ENCODE results near the gene LST1. TPM values are rescaled to one million over a fixed set of nuclear protein-coding genes. Genes with fewer than 3 reads are reported as not detected.

Gene LST1
- total RNA-seq, 1 donor from 2014 or later = not detected

DNA sequence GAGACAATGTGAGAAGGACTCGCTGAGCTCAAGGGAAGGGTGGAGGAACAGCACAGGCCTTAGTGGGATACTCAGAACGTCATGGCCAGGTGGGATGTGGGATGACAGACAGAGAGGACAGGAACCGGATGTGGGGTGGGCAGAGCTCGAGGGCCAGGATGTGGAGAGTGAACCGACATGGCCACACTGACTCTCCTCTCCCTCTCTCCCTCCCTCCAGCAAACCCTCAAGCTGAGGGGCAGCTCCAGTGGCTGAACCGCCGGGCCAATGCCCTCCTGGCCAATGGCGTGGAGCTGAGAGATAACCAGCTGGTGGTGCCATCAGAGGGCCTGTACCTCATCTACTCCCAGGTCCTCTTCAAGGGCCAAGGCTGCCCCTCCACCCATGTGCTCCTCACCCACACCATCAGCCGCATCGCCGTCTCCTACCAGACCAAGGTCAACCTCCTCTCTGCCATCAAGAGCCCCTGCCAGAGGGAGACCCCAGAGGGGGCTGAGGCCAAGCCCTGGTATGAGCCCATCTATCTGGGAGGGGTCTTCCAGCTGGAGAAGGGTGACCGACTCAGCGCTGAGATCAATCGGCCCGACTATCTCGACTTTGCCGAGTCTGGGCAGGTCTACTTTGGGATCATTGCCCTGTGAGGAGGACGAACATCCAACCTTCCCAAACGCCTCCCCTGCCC is 9.0 kb upstream of the LST1 start:
- Mint-ChIP-seq H3K36me3 (ENCODE audit: insufficient read depth) (no peaks in the 10 kb centered on the region), H3K27me3 (peaks cover 65% of the 10 kb centered on the region), H3K9me3 (ENCODE audit: low read depth) (no peaks in the 10 kb centered on the region), H3K4me3 (ENCODE audit: low read depth) (no peak overlapping the region), H3K27ac (no peak overlapping the region), H3K4me1 (ENCODE audit: low read depth) (peaks cover 11% of the 10 kb centered on the region)
- TF ChIP-seq, protein P1, sequence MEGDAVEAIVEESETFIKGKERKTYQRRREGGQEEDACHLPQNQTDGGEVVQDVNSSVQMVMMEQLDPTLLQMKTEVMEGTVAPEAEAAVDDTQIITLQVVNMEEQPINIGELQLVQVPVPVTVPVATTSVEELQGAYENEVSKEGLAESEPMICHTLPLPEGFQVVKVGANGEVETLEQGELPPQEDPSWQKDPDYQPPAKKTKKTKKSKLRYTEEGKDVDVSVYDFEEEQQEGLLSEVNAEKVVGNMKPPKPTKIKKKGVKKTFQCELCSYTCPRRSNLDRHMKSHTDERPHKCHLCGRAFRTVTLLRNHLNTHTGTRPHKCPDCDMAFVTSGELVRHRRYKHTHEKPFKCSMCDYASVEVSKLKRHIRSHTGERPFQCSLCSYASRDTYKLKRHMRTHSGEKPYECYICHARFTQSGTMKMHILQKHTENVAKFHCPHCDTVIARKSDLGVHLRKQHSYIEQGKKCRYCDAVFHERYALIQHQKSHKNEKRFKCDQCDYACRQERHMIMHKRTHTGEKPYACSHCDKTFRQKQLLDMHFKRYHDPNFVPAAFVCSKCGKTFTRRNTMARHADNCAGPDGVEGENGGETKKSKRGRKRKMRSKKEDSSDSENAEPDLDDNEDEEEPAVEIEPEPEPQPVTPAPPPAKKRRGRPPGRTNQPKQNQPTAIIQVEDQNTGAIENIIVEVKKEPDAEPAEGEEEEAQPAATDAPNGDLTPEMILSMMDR (IDR thresholded peaks at IDR 0.05; ENCODE audit: unreplicated experiment) = no peak
- DNase-seq (ENCODE audit: low spot score, unreplicated experiment) = no peak

GRCh38 chr6:31577579-31577966 is 8.5 kb upstream of the LST1 start:
- Mint-ChIP-seq H3K36me3 (ENCODE audit: insufficient read depth) (no peaks in the 10 kb centered on the region), H3K27me3 (peaks cover 64% of the 10 kb centered on the region), H3K9me3 (ENCODE audit: low read depth) (no peaks in the 10 kb centered on the region), H3K4me3 (ENCODE audit: low read depth) (no peak overlapping the region), H3K27ac (no peak overlapping the region), H3K4me1 (ENCODE audit: low read depth) (peaks cover 11% of the 10 kb centered on the region)
- TF ChIP-seq, protein P1 (IDR thresholded peaks at IDR 0.05; ENCODE audit: unreplicated experiment) = no peak
- DNase-seq (ENCODE audit: low spot score, unreplicated experiment) = no peak

DNA sequence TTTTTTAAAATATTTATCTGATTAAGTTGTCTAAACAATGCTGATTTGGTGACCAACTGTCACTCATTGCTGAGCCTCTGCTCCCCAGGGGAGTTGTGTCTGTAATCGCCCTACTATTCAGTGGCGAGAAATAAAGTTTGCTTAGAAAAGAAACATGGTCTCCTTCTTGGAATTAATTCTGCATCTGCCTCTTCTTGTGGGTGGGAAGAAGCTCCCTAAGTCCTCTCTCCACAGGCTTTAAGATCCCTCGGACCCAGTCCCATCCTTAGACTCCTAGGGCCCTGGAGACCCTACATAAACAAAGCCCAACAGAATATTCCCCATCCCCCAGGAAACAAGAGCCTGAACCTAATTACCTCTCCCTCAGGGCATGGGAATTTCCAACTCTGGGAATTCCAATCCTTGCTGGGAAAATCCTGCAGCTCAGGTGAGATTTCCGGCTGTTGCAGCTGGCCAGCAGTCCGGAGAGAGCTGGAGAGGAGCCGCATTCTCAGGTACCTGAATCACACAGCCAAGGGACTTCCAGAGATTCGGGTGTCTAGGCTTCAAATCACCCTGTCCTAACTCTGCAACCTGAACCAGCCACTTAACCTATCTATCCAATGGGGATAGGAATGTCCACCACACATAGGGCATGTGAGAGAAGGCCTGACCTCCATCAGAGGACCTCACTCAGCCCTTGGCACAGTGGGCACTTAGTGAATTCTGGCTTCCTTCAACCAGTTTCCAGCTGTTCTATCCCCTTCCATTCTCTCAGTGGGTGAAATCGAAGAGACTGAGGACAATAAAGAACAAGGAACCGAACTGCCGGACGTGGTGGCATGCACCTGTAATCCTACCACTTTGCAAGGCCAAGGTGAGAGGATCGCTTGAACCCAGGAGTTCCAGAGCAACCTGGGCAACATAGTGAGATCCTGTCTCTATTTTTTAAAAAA is 7.6 kb upstream of the LST1 start:
- peak overlapping the region; percentile 31 for H3K27ac Mint-ChIP-seq
- TF ChIP-seq, protein P1 (IDR thresholded peaks at IDR 0.05; ENCODE audit: unreplicated experiment) = no peak
- no peaks in the 10 kb centered on the region for H3K36me3 Mint-ChIP-seq (ENCODE audit: insufficient read depth)
- DNase-seq (ENCODE audit: low spot score, unreplicated experiment) = no peak
- H3K4me1 Mint-ChIP-seq (ENCODE audit: low read depth) = peaks cover 11% of the 10 kb centered on the region
- H3K9me3 Mint-ChIP-seq (ENCODE audit: low read depth) = no peaks in the 10 kb centered on the region
- no peak overlapping the region for H3K4me3 Mint-ChIP-seq (ENCODE audit: low read depth)
- peaks cover 63% of the 10 kb centered on the region for H3K27me3 Mint-ChIP-seq

- H3K9me3 Mint-ChIP-seq (ENCODE audit: low read depth) = no peaks in the 10 kb centered on the region
- H3K4me1 Mint-ChIP-seq (ENCODE audit: low read depth) = peaks cover 11% of the 10 kb centered on the region
- no peak for DNase-seq (ENCODE audit: low spot score, unreplicated experiment)
- no peaks in the 10 kb centered on the region for H3K36me3 Mint-ChIP-seq (ENCODE audit: insufficient read depth)
- no peak overlapping the region for H3K4me3 Mint-ChIP-seq (ENCODE audit: low read depth)
- H3K27ac Mint-ChIP-seq = no peak overlapping the region
- TF ChIP-seq, protein P1 (IDR thresholded peaks at IDR 0.05; ENCODE audit: unreplicated experiment) = no peak
- peaks cover 57% of the 10 kb centered on the region for H3K27me3 Mint-ChIP-seq
Observed at GRCh38 chr6:31579119-31579505, 7.0 kb upstream of the LST1 start.

DNA sequence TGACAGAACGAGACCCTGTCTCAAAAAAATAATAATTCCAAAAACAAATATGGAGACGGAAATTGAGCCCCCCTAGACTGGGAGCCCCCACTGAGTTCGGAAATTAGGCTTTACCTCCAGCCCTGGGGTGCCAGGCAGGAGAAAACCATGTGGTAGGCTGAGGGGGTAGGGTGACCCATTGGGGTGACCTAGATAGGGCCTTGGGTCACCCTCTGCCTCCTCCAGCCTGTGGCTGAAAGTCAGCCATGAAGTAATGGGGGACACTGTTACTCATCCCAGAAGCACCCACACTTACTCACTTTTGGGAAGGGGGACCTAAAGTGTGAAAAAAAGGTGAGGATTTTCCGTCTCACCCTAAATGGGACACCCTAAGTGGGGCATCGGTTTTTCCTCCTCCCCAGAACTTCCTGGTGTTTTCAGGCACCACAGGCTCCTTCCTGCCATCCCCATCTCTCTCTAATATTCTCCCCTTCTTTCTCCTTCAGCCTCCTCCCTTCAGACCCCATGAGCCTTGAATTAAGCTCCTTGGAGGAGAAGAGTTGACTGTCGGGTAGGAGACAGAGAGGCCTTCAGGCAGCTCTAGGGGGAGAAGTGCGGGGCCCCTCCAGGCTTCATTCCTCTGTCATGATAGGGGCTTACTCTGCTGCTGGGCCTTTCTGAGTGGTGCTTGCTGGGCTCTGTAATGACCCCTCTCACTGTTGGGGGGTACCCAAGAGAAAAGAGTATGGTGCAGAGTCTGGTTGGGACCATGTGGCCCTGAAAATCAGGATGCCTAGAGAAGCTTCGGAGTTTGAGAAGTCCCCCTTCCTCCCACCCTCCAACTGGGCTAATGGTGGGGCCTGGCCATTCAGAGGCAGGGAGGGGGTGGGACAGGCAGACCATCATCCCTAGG is 6.3 kb upstream of the LST1 start:
- Mint-ChIP-seq H3K9me3 (ENCODE audit: low read depth) (no peaks in the 10 kb centered on the region), H3K4me1 (ENCODE audit: low read depth) (peaks cover 11% of the 10 kb centered on the region), H3K27me3 (peaks cover 52% of the 10 kb centered on the region), H3K36me3 (ENCODE audit: insufficient read depth) (no peaks in the 10 kb centered on the region), H3K27ac (no peak overlapping the region), H3K4me3 (ENCODE audit: low read depth) (no peak overlapping the region)
- TF ChIP-seq, protein P1 (IDR thresholded peaks at IDR 0.05; ENCODE audit: unreplicated experiment) = no peak
- DNase-seq (ENCODE audit: low spot score, unreplicated experiment) = no peak
